IMR-90 (cell line): ENCODE data around the gene COG7. TPM values are rescaled to one million over a fixed set of nuclear protein-coding genes. Genes with fewer than 3 reads are reported as not detected.

ENCODE experiments used
- ATAC-seq: fragments of 200-7000 bp; cut with Tn5 transposase; 2 replicates; pipeline ENCODE4 v1.9.1; 2020; ENCODE audit warnings: low read depth, mild to moderate bottlenecking, moderate library complexity
- BruUV-seq: library from RNA; stranded (reverse); fragments of 400-500 nt; replicated peaks from 2 replicates; lab custom pipeline; 2021; lab: Mats Ljungman, UMichigan
- CTCF ChIA-PET: fragments of 300-600 bp; formaldehyde crosslinking; extraction: SDS; loops from one replicate; lab custom pipeline; 2021; ENCODE audit warnings: antibody characterized with exemption; lab: Yijun Ruan, JAX
- POLR2A ChIA-PET: fragments of 300-600 bp; sonication (Branson Sonifier 250); formaldehyde crosslinking; loops from one replicate; lab custom pipeline; 2022; ENCODE audit warnings: antibody characterized with exemption; ENCODE audit not compliant: unreplicated experiment; lab: Charles Lee
- DNase-seq: peaks from one replicate; pipeline ENCODE4 v3.0.0; 2013
- H2AFZ ChIP-seq: replicated peaks from 2 replicates; pipeline ENCODE3; 2013; ENCODE audit warnings: low read length, mild to moderate bottlenecking; ENCODE audit not compliant: poor library complexity
- H2AK5ac ChIP-seq: 2 replicates; pipeline ENCODE4 v1.6.1; 2013; ENCODE audit warnings: low read depth, low read length, inconsistent platforms
- H2AK9ac ChIP-seq: replicated peaks from 2 replicates; pipeline ENCODE3; 2013; ENCODE audit warnings: mild to moderate bottlenecking, low read depth, low read length, moderate library complexity; ENCODE audit not compliant: poor library complexity
- H2BK120ac ChIP-seq: 2 replicates; pipeline ENCODE4 v1.6.1; 2013; ENCODE audit warnings: low read depth, low read length, inconsistent platforms
- H2BK15ac ChIP-seq: 3 replicates; pipeline ENCODE4 v1.6.1; 2013; ENCODE audit warnings: low read depth, low read length, inconsistent platforms
- H2BK20ac ChIP-seq: 2 replicates; pipeline ENCODE4 v1.6.1; 2013; ENCODE audit warnings: low read depth, mild to moderate bottlenecking, inconsistent platforms, low read length, moderate library complexity
- H2BK5ac ChIP-seq: 2 replicates; pipeline ENCODE4 v1.6.1; 2013; ENCODE audit warnings: mild to moderate bottlenecking, low read depth, low read length, inconsistent platforms; ENCODE audit not compliant: poor library complexity, severe bottlenecking
- H3K14ac ChIP-seq: replicated peaks from 2 replicates; pipeline ENCODE4 v1.6.1; 2013; ENCODE audit warnings: low read depth, low read length, inconsistent platforms
- H3K18ac ChIP-seq: 2 replicates; pipeline ENCODE4 v1.6.1; 2013; ENCODE audit warnings: low read depth, low read length, control low read depth
- H3K23ac ChIP-seq: 2 replicates; pipeline ENCODE4 v1.6.1; 2013; ENCODE audit warnings: low read depth, low read length, inconsistent platforms
- H3K27ac ChIP-seq: 2 replicates; pipeline ENCODE4 v1.5.1; 2013; ENCODE audit warnings: mild to moderate bottlenecking, control low read depth, low read length; ENCODE audit not compliant: insufficient read depth
- H3K27me3 ChIP-seq: 2 replicates; pipeline ENCODE4 v1.6.1; 2013; ENCODE audit warnings: low read length; ENCODE audit not compliant: control insufficient read depth, insufficient read depth
- H3K36me3 ChIP-seq: 2 replicates; pipeline ENCODE4 v1.6.1; 2013; ENCODE audit warnings: low read length, mixed read lengths; ENCODE audit not compliant: control insufficient read depth, insufficient read depth
- H3K4ac ChIP-seq: 2 replicates; pipeline ENCODE4 v1.6.1; 2013; ENCODE audit warnings: low read depth, low read length, inconsistent platforms
- H3K4me1 ChIP-seq: 2 replicates; pipeline ENCODE4 v1.6.1; 2013; ENCODE audit warnings: low read length, mixed read lengths; ENCODE audit not compliant: control insufficient read depth, insufficient read depth
- H3K4me2 ChIP-seq: 2 replicates; pipeline ENCODE4 v1.6.1; 2013; ENCODE audit warnings: low read depth, mild to moderate bottlenecking, control low read depth, low read length, moderate library complexity
- H3K4me3 ChIP-seq: 2 replicates; pipeline ENCODE4 v1.5.1; 2013; ENCODE audit warnings: low read depth, mild to moderate bottlenecking, control low read depth, low read length, moderate library complexity; ENCODE audit not compliant: insufficient read depth
- H3K56ac ChIP-seq: 2 replicates; pipeline ENCODE4 v1.6.1; 2013; ENCODE audit warnings: low read length, inconsistent platforms; ENCODE audit not compliant: insufficient read depth; ENCODE audit errors: extremely low read depth
- H3K79me1 ChIP-seq, 2 experiments: 2 replicates each; pipeline ENCODE4 v1.6.1; 2013; ENCODE audit warnings: low read length in 2 of 2, inconsistent platforms in 1 of 2, low read depth in 1 of 2
- H3K9ac ChIP-seq: 2 replicates; pipeline ENCODE4 v1.6.1; 2013; ENCODE audit warnings: low read depth, low read length, control low read depth
- H3K9me1 ChIP-seq: 2 replicates; pipeline ENCODE4 v1.6.1; 2013; ENCODE audit warnings: low read length, inconsistent platforms; ENCODE audit not compliant: insufficient read depth
- H3K9me3 ChIP-seq: 2 replicates; pipeline ENCODE4 v1.6.1; 2013; ENCODE audit warnings: low read length; ENCODE audit not compliant: control insufficient read depth, insufficient read depth
- H4K20me1 ChIP-seq: 2 replicates; pipeline ENCODE4 v1.6.1; 2013; ENCODE audit warnings: low read length, inconsistent platforms; ENCODE audit not compliant: insufficient read depth
- H4K5ac ChIP-seq: 2 replicates; pipeline ENCODE4 v1.6.1; 2013; ENCODE audit warnings: mild to moderate bottlenecking, low read depth, low read length, control low read depth
- H4K8ac ChIP-seq, 2 experiments: 2 replicates each; pipeline ENCODE4 v1.6.1; 2013; ENCODE audit warnings: low read depth in 2 of 2, low read length in 2 of 2, control low read depth in 1 of 2, inconsistent platforms in 1 of 2
- H4K91ac ChIP-seq: 2 replicates; pipeline ENCODE4 v1.6.1; 2013; ENCODE audit warnings: low read depth, low read length, inconsistent platforms; ENCODE audit not compliant: insufficient read depth
- BHLHE40 ChIP-seq: fragments of 150-350 bp; IDR thresholded peaks from 2 replicates; pipeline ENCODE4 v1.6.1; 2016; ENCODE audit warnings: mild to moderate bottlenecking, low read depth, low read length
- CHD1 ChIP-seq: IDR thresholded peaks from 2 replicates; pipeline ENCODE4 v1.6.1; 2012; ENCODE audit warnings: low read depth, low read length, improper control_type of control experiment
- FOS ChIP-seq: fragments of 150-350 bp; IDR thresholded peaks from 2 replicates; pipeline ENCODE4 v1.6.1; 2016; ENCODE audit warnings: low read depth, low read length
- MAZ ChIP-seq: IDR thresholded peaks from 2 replicates; pipeline ENCODE4 v1.6.1; 2012; ENCODE audit warnings: low read depth, mild to moderate bottlenecking, low read length, improper control_type of control experiment, moderate library complexity, borderline replicate concordance
- NFE2L2 ChIP-seq: fragments of 150-350 bp; IDR thresholded peaks from 2 replicates; pipeline ENCODE4 v1.6.1; 2016; ENCODE audit warnings: low read depth, mild to moderate bottlenecking, low read length
- POLR2A ChIP-seq: IDR thresholded peaks from 2 replicates; pipeline ENCODE4 v1.6.1; 2012; ENCODE audit warnings: mild to moderate bottlenecking, low read depth, low read length
- RCOR1 ChIP-seq: IDR thresholded peaks from 2 replicates; pipeline ENCODE4 v1.6.1; 2012; ENCODE audit warnings: mild to moderate bottlenecking, low read length, improper control_type of control experiment; ENCODE audit not compliant: insufficient replicate concordance
- RFX5 ChIP-seq: IDR thresholded peaks from 2 replicates; pipeline ENCODE4 v1.8.0; 2012; ENCODE audit warnings: low read depth, mild to moderate bottlenecking, low read length, moderate library complexity
- SMC3 ChIP-seq: fragments of 150-350 bp; IDR thresholded peaks from 2 replicates; pipeline ENCODE4 v1.6.1; 2016; ENCODE audit warnings: low read depth, mild to moderate bottlenecking, antibody characterized with exemption, low read length, moderate library complexity
- WGBS, 2 experiments: methylation state at CpG; one replicate each; pipeline versions ENCODE4 v1.1.5 to v1.1.7; 2013; ENCODE audit warnings: missing lambda C conversion rate in 2 of 2; ENCODE audit not compliant: insufficient read length in 1 of 2; ENCODE audit errors: extremely low coverage in 2 of 2; 5-methylcytosine and 5-hydroxymethylcytosine counted together
- dilution Hi-C: fragments of 300-500 bp; cut with HindIII; formaldehyde crosslinking; loops from one replicate; pipeline ENCODE4 v1.14.3; 2018; ENCODE audit warnings: low sequenced_read_pairs; ENCODE audit not compliant: unreplicated experiment
- in situ Hi-C: fragments of 300-500 bp; cut with MboI; formaldehyde crosslinking; loops from 3 replicates; pipeline ENCODE4 v1.14.3; 2019; ENCODE audit warnings: low sequenced_read_pairs, inconsistent platforms, mixed read lengths
- intact Hi-C: fragments of 100-400 bp; cut with micrococcal nuclease; formaldehyde crosslinking; loops from 2 replicates; pipeline ENCODE4 v1.10.0; 2022
- polyA plus RNA-seq, 3 experiments: library from polyadenylated mRNA; depleted of rRNA; stranded (reverse); fragments of >200 nt; gene quantifications; 2 replicates each; pipeline ENCODE4 v1.2.3, GENCODE V29; 2012; ENCODE audit warnings: low replicate concordance in 1 of 3
- total RNA-seq: library from RNA; depleted of rRNA; stranded (reverse); fragments of >200 nt; gene quantifications from 2 replicates; pipeline ENCODE4 v1.2.3, GENCODE V29; 2012
- TF ChIP-seq, protein P1 (sequence below): conservative IDR thresholded peaks from 2 replicates; pipeline ENCODE4 v1.5.1; 2012; ENCODE audit warnings: mild to moderate bottlenecking, low read depth, low read length, improper control_type of control experiment
- TF ChIP-seq, protein P2 (sequence below): fragments of 150-350 bp; IDR thresholded peaks from 2 replicates; pipeline ENCODE4 v1.6.1; 2016; ENCODE audit warnings: low read depth, mild to moderate bottlenecking, low read length, moderate library complexity, borderline replicate concordance

Gene COG7
- total and polyA plus RNA-seq, 2 of the 4 experiments (the other 2 are of a cell fraction) = 28.5 to 43.7 TPM

DNA sequence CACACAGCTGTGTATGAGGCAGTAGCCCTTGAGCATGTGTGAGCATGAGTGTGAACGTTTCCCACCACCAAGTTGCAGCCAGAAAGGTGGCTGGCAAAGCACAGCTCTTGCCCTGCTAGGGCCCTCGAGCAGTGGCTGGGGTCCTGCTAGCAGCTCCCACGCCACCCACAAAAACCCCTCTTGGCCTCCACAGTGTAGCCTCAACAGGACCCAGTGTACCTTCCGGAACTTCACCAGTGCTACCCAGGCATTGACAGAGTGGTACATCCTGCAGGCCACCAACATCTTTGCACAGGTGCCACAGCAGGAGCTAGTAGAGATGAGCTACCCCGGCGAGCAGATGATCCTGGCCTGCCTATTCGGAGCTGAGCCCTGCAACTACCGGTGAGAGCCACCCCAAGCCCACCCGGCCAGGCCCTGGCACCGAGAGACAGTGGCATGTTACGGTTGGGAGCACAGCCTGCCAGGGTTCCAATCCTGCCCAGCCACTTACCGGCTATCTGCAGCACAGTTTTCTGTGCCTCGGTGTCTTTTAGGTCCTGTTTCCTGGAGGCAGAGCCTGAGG is 97.8 kb downstream of the COG7 start:
- Histone ChIP-seq H2AK9ac (no peak overlapping the region), H2BK20ac (no peak overlapping the region), H3K27ac (no peak overlapping the region), H4K8ac (no peak overlapping the region), H3K56ac (no peak overlapping the region), H3K79me1 (no peaks in the 10 kb centered on the region), H2BK120ac (no peak overlapping the region), H2AK5ac (no peak overlapping the region), H3K14ac (no peak overlapping the region), H3K9me3 (no peaks in the 10 kb centered on the region), H3K27me3 (no peaks in the 10 kb centered on the region), H3K23ac (no peak overlapping the region), H3K4me1 (no peaks in the 10 kb centered on the region), H3K18ac (no peak overlapping the region), H2BK5ac (no peak overlapping the region), H3K4me3 (no peak overlapping the region), H4K91ac (no peak overlapping the region), H3K4ac (no peak overlapping the region), H4K20me1 (no peaks in the 10 kb centered on the region), H2BK15ac (no peak overlapping the region), H3K9me1 (no peaks in the 10 kb centered on the region; the same call in 1 of the 2 replicates), H4K5ac (no peak overlapping the region), H3K4me2 (no peak overlapping the region), H3K9ac (no peak overlapping the region), H2AFZ (no peak overlapping the region), H3K36me3 (no peaks in the 10 kb centered on the region)
- CTCF ChIA-PET = no interaction called here
- in situ Hi-C loops (no loop called here), intact Hi-C loops (no loop called here), dilution Hi-C loops (no loop called here)
- no TSS peak for BruUV-seq
- ATAC-seq (no peak), DNase-seq (no peak)
- WGBS, 2 experiments = 80% methylated on average over 5 of the region's 13 CpGs; no CpG with 5 or more reads in 1 of the 2 experiments
- POLR2A ChIA-PET = no interaction called here
- TF ChIP-seq MAZ = no peak
- no peak for TF ChIP-seq RCOR1
- TF ChIP-seq NFE2L2 = no peak
- TF ChIP-seq, protein P1, sequence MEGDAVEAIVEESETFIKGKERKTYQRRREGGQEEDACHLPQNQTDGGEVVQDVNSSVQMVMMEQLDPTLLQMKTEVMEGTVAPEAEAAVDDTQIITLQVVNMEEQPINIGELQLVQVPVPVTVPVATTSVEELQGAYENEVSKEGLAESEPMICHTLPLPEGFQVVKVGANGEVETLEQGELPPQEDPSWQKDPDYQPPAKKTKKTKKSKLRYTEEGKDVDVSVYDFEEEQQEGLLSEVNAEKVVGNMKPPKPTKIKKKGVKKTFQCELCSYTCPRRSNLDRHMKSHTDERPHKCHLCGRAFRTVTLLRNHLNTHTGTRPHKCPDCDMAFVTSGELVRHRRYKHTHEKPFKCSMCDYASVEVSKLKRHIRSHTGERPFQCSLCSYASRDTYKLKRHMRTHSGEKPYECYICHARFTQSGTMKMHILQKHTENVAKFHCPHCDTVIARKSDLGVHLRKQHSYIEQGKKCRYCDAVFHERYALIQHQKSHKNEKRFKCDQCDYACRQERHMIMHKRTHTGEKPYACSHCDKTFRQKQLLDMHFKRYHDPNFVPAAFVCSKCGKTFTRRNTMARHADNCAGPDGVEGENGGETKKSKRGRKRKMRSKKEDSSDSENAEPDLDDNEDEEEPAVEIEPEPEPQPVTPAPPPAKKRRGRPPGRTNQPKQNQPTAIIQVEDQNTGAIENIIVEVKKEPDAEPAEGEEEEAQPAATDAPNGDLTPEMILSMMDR = no peak
- TF ChIP-seq RFX5 = no peak
- no peak for TF ChIP-seq SMC3
- TF ChIP-seq BHLHE40 = no peak
- TF ChIP-seq, protein P2, sequence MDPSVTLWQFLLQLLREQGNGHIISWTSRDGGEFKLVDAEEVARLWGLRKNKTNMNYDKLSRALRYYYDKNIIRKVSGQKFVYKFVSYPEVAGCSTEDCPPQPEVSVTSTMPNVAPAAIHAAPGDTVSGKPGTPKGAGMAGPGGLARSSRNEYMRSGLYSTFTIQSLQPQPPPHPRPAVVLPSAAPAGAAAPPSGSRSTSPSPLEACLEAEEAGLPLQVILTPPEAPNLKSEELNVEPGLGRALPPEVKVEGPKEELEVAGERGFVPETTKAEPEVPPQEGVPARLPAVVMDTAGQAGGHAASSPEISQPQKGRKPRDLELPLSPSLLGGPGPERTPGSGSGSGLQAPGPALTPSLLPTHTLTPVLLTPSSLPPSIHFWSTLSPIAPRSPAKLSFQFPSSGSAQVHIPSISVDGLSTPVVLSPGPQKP = no peak
- no peak for TF ChIP-seq POLR2A
- no peak for TF ChIP-seq CHD1
- TF ChIP-seq FOS = no peak
